HepG2 (cell line): Measurements from ENCODE around the gene CNTN5. TPM values are rescaled to one million over a fixed set of nuclear protein-coding genes. Genes with fewer than 3 reads are reported as not detected.

Source experiments
- ATAC-seq: fragments of 200-7000 bp; cut with Tn5 transposase; 3 replicates; pipeline ENCODE4 v1.9.1; 2020; ENCODE audit warnings: mild to moderate bottlenecking, moderate library complexity
- BruUV-seq: library from RNA; stranded (reverse); fragments of 400-500 nt; replicated peaks from 2 replicates; lab custom pipeline; 2021; lab: Mats Ljungman, UMichigan
- CTCF ChIA-PET: fragments of 300-600 bp; formaldehyde crosslinking; extraction: SDS; loops from one replicate; lab custom pipeline; 2021; ENCODE audit warnings: low total read pairs, inconsistent platforms, low intra/inter-chr PET ratio; lab: Yijun Ruan, JAX
- POLR2A ChIA-PET: fragments of 350-600 bp; sonication (Branson Sonifier 250); formaldehyde crosslinking; loops from one replicate; lab custom pipeline; 2020; ENCODE audit warnings: antibody characterized with exemption, inconsistent platforms; lab: Yijun Ruan, JAX
- DNase-seq: peaks from one replicate; pipeline ENCODE4 v3.0.0-alpha.2; 2015; ENCODE audit warnings: low spot score
- FAIRE-seq: peaks from 3 replicates; lab custom pipeline; 2011; peaks lifted over from hg19 to GRCh38; lab: Jason Lieb, UNC
- H2AFZ ChIP-seq: one replicate; pipeline ENCODE4 v1.6.1; 2011; ENCODE audit warnings: low read length, inconsistent platforms
- H3K27ac ChIP-seq: fragments of 300-600 bp; 3 replicates; pipeline ENCODE4 v1.8.0; 2011; ENCODE audit warnings: mixed run types, mild to moderate bottlenecking, mixed read lengths, low read length, inconsistent platforms; ENCODE audit not compliant: insufficient read depth; ENCODE audit errors: extremely low read length
- H3K27me3 ChIP-seq, 2 experiments: fragments of 200-600 bp in 1 of 2; 2 replicates in 1 of 2; 3 replicates in 1 of 2; pipeline versions ENCODE4 v1.6.0 to v1.8.0; 2011; ENCODE audit warnings: low read length in 2 of 2, mild to moderate bottlenecking in 2 of 2, moderate library complexity in 2 of 2, inconsistent platforms in 1 of 2; ENCODE audit not compliant: insufficient read depth in 2 of 2, control insufficient read depth in 1 of 2
- H3K36me3 ChIP-seq, 2 experiments: fragments of 200-600 bp in 1 of 2; replicated peaks in 1 of 2; 2 replicates in 1 of 2; 3 replicates in 1 of 2; pipeline versions ENCODE4 v1.5.1 to v1.8.0; 2011; ENCODE audit warnings: low read length in 2 of 2, inconsistent platforms in 1 of 2; ENCODE audit not compliant: insufficient read depth in 2 of 2, control insufficient read depth in 1 of 2
- H3K4me1 ChIP-seq: 2 replicates; pipeline ENCODE4 v1.5.1; 2012; ENCODE audit warnings: low read length, inconsistent platforms; ENCODE audit not compliant: insufficient read depth
- H3K4me2 ChIP-seq: 2 replicates; pipeline ENCODE4 v1.6.0; 2011; ENCODE audit warnings: low read depth, low read length, inconsistent platforms
- H3K4me3 ChIP-seq, 3 experiments: fragments of 200-600 bp in 1 of 3; sonication (generic), shearing (Covaris generic) in 1 of 3; replicated peaks in 1 of 3; 2 replicates each; pipeline ENCODE4 v1.5.1; 2011 to 2016; ENCODE audit warnings: low read length in 3 of 3, inconsistent platforms in 2 of 3, low read depth in 2 of 3, mild to moderate bottlenecking in 2 of 3, control low read depth in 1 of 3, mixed read lengths in 1 of 3; ENCODE audit not compliant: insufficient read depth in 1 of 3
- H3K79me2 ChIP-seq: one replicate; pipeline ENCODE4 v1.6.1; 2011; ENCODE audit warnings: low read length, inconsistent platforms; ENCODE audit not compliant: insufficient read depth
- H3K9ac ChIP-seq: 2 replicates; pipeline ENCODE4 v1.6.0; 2011; ENCODE audit warnings: mild to moderate bottlenecking, low read depth, low read length, inconsistent platforms; ENCODE audit not compliant: insufficient read depth
- H3K9me3 ChIP-seq: 2 replicates; pipeline ENCODE4 v1.5.1; 2012; ENCODE audit warnings: mild to moderate bottlenecking, low read length
- H4K20me1 ChIP-seq: 2 replicates; pipeline ENCODE4 v1.6.0; 2011; ENCODE audit warnings: inconsistent platforms, mild to moderate bottlenecking, low read length, moderate library complexity; ENCODE audit not compliant: insufficient read depth
- ARNT2 ChIP-seq: sonication (generic); formaldehyde crosslinking; IDR thresholded peaks from 2 replicates; pipeline ENCODE4 v1.8.0; 2022; ENCODE audit warnings: mild to moderate bottlenecking, low read depth, missing genetic modification reagents, moderate library complexity
- GPBP1L1 ChIP-seq: sonication (generic); formaldehyde crosslinking; IDR thresholded peaks from 2 replicates; pipeline ENCODE4 v1.5.0; 2020; ENCODE audit warnings: mild to moderate bottlenecking, missing genetic modification reagents
- HBP1 ChIP-seq: IDR thresholded peaks from 2 replicates; pipeline ENCODE4 v1.6.1; 2016; ENCODE audit warnings: low read depth, control low read depth
- HIC2 ChIP-seq: sonication (generic); formaldehyde crosslinking; IDR thresholded peaks from 2 replicates; pipeline ENCODE4 v1.9.0; 2022; ENCODE audit warnings: low read depth, missing genetic modification reagents
- HOXA3 ChIP-seq: sonication (generic); formaldehyde crosslinking; IDR thresholded peaks from 2 replicates; pipeline ENCODE4 v1.5.0; 2020; ENCODE audit warnings: missing genetic modification reagents
- PRPF4 ChIP-seq: fragments of 200-400 bp; formaldehyde crosslinking; IDR thresholded peaks from 2 replicates; pipeline ENCODE4 v1.6.1; 2016; ENCODE audit warnings: low read length, low read depth; ENCODE audit not compliant: poor library complexity, severe bottlenecking
- TBX2 ChIP-seq: sonication (generic); formaldehyde crosslinking; IDR thresholded peaks from 2 replicates; pipeline ENCODE4 v1.5.0; 2020; ENCODE audit warnings: missing genetic modification reagents, mild to moderate bottlenecking, borderline replicate concordance
- TMF1 ChIP-seq: sonication (generic); formaldehyde crosslinking; IDR thresholded peaks from 2 replicates; pipeline ENCODE4 v1.8.1; 2022; ENCODE audit warnings: low read depth, missing genetic modification reagents
- U2AF2 ChIP-seq: fragments of 200-400 bp; formaldehyde crosslinking; IDR thresholded peaks from 2 replicates; pipeline ENCODE4 v1.6.1; 2017; ENCODE audit warnings: low read depth, mild to moderate bottlenecking, low read length
- ZNF564 ChIP-seq: sonication (generic); formaldehyde crosslinking; IDR thresholded peaks from 2 replicates; pipeline ENCODE4 v1.8.1; 2023; ENCODE audit warnings: mild to moderate bottlenecking, missing genetic modification reagents
- ZNF792 ChIP-seq: IDR thresholded peaks from 2 replicates; pipeline ENCODE4 v1.6.1; 2016
- ZSCAN12 ChIP-seq: sonication (generic); formaldehyde crosslinking; IDR thresholded peaks from 2 replicates; pipeline ENCODE4 v1.9.0; 2021; ENCODE audit warnings: mild to moderate bottlenecking, missing genetic modification reagents
- in situ Hi-C: cut with HindIII; loops from 2 replicates; pipeline ENCODE4 v1.10.0; 2017; ENCODE audit warnings: low pct_unique_long_range_greater_than_20kb; ENCODE audit not compliant: extremely low pct_ligation_motif_present
- intact Hi-C: fragments of 100-400 bp; cut with micrococcal nuclease; formaldehyde crosslinking; loops from one replicate; pipeline ENCODE4 v1.10.0; 2022; ENCODE audit not compliant: unreplicated experiment
- polyA plus RNA-seq, 8 experiments: library from polyadenylated mRNA; depleted of rRNA in 3 of 8; stranded (reverse) in 7 of 8; unstranded in 1 of 8; fragments of >200 nt; fragmentation: Illumina TruSeq in 4 of 8; extraction: Trizol in 4 of 8; gene quantifications; 2 replicates each; pipeline versions ENCODE4 v1.2.1 to v1.2.3, GENCODE V29; 2011 to 2016; ENCODE audit warnings: low read depth in 4 of 8, missing spikeins in 1 of 8, mixed read lengths in 1 of 8; ENCODE audit not compliant: insufficient read depth in 1 of 8
- total RNA-seq, 5 experiments: library from RNA; depleted of rRNA; stranded (reverse); fragments of >200 nt; fragmentation: Illumina TruSeq; extraction: Trizol; gene quantifications; 2 replicates each; pipeline ENCODE4 v1.2.3, GENCODE V29; 2016; ENCODE audit warnings: low read depth in 1 of 5
- TF ChIP-seq, protein P1 (sequence below): sonication (generic); formaldehyde crosslinking; IDR thresholded peaks from 2 replicates; pipeline ENCODE4 v1.4.0; 2020; ENCODE audit warnings: mild to moderate bottlenecking, missing genetic modification reagents
- TF ChIP-seq, protein P2 (sequence below): sonication (generic); formaldehyde crosslinking; IDR thresholded peaks from 2 replicates; pipeline ENCODE4 v1.8.1; 2022; ENCODE audit warnings: low read depth, mild to moderate bottlenecking, missing genetic modification reagents
- TF ChIP-seq, protein P3 (sequence below): sonication (generic); formaldehyde crosslinking; IDR thresholded peaks from 2 replicates; pipeline ENCODE4 v1.9.0; 2021; ENCODE audit warnings: missing genetic modification reagents, mild to moderate bottlenecking, borderline replicate concordance

Gene CNTN5
- total and polyA plus RNA-seq, 2 of the 13 experiments (the other 11 are each of a cell fraction or from before 2014, with no cell fraction given), result not detected

DNA sequence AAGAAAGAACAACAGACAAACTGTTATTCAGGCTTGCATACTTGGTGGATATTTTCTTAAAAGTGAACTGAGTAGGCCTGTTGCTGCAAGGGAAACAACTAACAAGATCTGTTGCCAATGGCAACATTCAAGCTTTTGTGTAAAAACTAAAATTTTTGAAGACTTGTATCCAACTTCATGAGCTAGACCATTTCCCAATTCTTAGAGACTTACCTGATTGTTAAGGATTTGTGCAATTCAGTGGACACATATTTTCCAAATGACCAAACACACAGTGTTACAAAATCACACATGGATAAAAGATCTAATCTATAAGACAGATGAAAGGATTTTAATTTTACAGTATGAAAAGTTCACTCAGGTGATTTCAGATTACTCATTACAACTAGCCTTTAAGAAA lies 564.1 kb downstream of the CNTN5 start:
- BruUV-seq, result no TSS peak
- intact Hi-C loops (no loop called here), in situ Hi-C loops (no loop called here)
- H3K36me3 ChIP-seq, result no peaks in the 10 kb centered on the region
- no peaks in the 10 kb centered on the region for H3K27me3 ChIP-seq
- POLR2A ChIA-PET, result no interaction called here
- H3K4me3 ChIP-seq, result no peak overlapping the region
- no peak overlapping the region for H3K27ac ChIP-seq
- TF ChIP-seq ZSCAN12 (CRISPR knock-in tag) (no peak), HOXA3 (CRISPR knock-in tag) (no peak), TBX2 (no peak), ARNT2 (CRISPR knock-in tag) (no peak), GPBP1L1 (CRISPR knock-in tag) (no peak), U2AF2 (no peak), PRPF4 (no peak), HBP1 (CRISPR knock-in tag) (no peak), TMF1 (CRISPR knock-in tag) (no peak), ZNF792 (no peak), HIC2 (CRISPR knock-in tag) (no peak), ZNF564 (CRISPR knock-in tag) (no peak)
- TF ChIP-seq, protein P1, sequence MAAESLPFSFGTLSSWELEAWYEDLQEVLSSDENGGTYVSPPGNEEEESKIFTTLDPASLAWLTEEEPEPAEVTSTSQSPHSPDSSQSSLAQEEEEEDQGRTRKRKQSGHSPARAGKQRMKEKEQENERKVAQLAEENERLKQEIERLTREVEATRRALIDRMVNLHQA, result no peak
- TF ChIP-seq, protein P2, sequence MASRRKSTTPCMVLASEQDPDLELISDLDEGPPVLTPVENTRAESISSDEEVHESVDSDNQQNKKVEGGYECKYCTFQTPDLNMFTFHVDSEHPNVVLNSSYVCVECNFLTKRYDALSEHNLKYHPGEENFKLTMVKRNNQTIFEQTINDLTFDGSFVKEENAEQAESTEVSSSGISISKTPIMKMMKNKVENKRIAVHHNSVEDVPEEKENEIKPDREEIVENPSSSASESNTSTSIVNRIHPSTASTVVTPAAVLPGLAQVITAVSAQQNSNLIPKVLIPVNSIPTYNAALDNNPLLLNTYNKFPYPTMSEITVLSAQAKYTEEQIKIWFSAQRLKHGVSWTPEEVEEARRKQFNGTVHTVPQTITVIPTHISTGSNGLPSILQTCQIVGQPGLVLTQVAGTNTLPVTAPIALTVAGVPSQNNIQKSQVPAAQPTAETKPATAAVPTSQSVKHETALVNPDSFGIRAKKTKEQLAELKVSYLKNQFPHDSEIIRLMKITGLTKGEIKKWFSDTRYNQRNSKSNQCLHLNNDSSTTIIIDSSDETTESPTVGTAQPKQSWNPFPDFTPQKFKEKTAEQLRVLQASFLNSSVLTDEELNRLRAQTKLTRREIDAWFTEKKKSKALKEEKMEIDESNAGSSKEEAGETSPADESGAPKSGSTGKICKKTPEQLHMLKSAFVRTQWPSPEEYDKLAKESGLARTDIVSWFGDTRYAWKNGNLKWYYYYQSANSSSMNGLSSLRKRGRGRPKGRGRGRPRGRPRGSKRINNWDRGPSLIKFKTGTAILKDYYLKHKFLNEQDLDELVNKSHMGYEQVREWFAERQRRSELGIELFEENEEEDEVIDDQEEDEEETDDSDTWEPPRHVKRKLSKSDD (CRISPR knock-in tag), result no peak
- TF ChIP-seq, protein P3, sequence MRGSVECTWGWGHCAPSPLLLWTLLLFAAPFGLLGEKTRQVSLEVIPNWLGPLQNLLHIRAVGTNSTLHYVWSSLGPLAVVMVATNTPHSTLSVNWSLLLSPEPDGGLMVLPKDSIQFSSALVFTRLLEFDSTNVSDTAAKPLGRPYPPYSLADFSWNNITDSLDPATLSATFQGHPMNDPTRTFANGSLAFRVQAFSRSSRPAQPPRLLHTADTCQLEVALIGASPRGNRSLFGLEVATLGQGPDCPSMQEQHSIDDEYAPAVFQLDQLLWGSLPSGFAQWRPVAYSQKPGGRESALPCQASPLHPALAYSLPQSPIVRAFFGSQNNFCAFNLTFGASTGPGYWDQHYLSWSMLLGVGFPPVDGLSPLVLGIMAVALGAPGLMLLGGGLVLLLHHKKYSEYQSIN (CRISPR knock-in tag), result no peak
- TF ChIP-seq, all 625 proteins: peak for 0
- Histone ChIP-seq H3K9me3 (no peaks in the 10 kb centered on the region), H3K4me1 (no peaks in the 10 kb centered on the region), H3K9ac (no peak overlapping the region), H2AFZ (no peak overlapping the region), H3K4me2 (no peak overlapping the region), H4K20me1 (no peaks in the 10 kb centered on the region), H3K79me2 (no peaks in the 10 kb centered on the region)
- CTCF ChIA-PET, result no interaction called here
- no peak for FAIRE-seq
- no peak for ATAC-seq
- DNase-seq, result no peak
